Psoas muscle (tissue), 8 donors: Measurements from ENCODE around the gene TEKT5. TPM values are rescaled to one million over a fixed set of nuclear protein-coding genes. Genes with fewer than 3 reads are reported as not detected.

Source experiments
- ATAC-seq, 4 donors: fragments of 200-7000 bp; cut with Tn5 transposase; one replicate each; pipeline ENCODE4 v1.9.1; 2020; ENCODE audit warnings: moderate library complexity in 3 of 4, mild to moderate bottlenecking in 2 of 4
- DNase-seq, 2 donors: peaks; one replicate each; pipeline ENCODE4 v3.0.0-alpha.2; 2020
- H3K27ac ChIP-seq: fragments of 200-600 bp; one replicate; pipeline ENCODE4 v1.8.0; 2022
- H3K27me3 ChIP-seq, 3 donors: fragments of 200-600 bp in 1 of 3; one replicate each; pipeline versions ENCODE4 v1.6.1 to v1.8.0; 2013 to 2022; ENCODE audit warnings: low read length in 2 of 3, mild to moderate bottlenecking in 2 of 3, moderate library complexity in 1 of 3; ENCODE audit not compliant: insufficient read depth in 3 of 3
- H3K36me3 ChIP-seq, 2 donors: fragments of 200-600 bp in 1 of 2; one replicate each; pipeline versions ENCODE4 v1.6.1 to v1.8.0; 2013 to 2022; ENCODE audit warnings: low read depth in 1 of 2, mild to moderate bottlenecking in 1 of 2, moderate library complexity in 1 of 2; ENCODE audit not compliant: insufficient read depth in 1 of 2
- H3K4me1 ChIP-seq: fragments of 200-600 bp; one replicate; pipeline ENCODE4 v1.8.0; 2022
- H3K4me3 ChIP-seq: fragments of 200-600 bp; one replicate; pipeline ENCODE4 v1.8.0; 2022; ENCODE audit warnings: mild to moderate bottlenecking
- H3K9me3 ChIP-seq: fragments of 200-600 bp; one replicate; pipeline ENCODE4 v1.8.0; 2022
- CTCF ChIP-seq: fragments of 200-600 bp; IDR thresholded peaks from one replicate; pipeline ENCODE4 v1.8.0; 2022; ENCODE audit warnings: antibody characterized with exemption
- WGBS, 3 donors: extraction: QIAGEN DNeasy Blood & Tissue Kit; methylation state at CpG; one replicate each; pipeline versions ENCODE4 v1.1.6 to v1.1.7; 2013; 5-methylcytosine and 5-hydroxymethylcytosine counted together
- intact Hi-C, 2 donors: fragments of 100-400 bp; cut with DNase I; formaldehyde crosslinking; loops; one replicate each; pipeline versions ENCODE4 v1.11.0 to v1.14.2; 2022
- polyA plus RNA-seq, 3 donors: library from polyadenylated mRNA; stranded (reverse); fragments of 200-250 nt; gene quantifications; one replicate each; pipeline ENCODE4 v1.2.3, GENCODE V29; 2013
- total RNA-seq, 4 donors: library from RNA; stranded (reverse); fragmentation: NEBNext Ultra II Directional in 2 of 4; extraction: Animal tissue kit (Norgen Biotek cat#: 25700) in 2 of 4; gene quantifications; one replicate each; pipeline versions ENCODE4 v1.2.1 to v1.2.4, GENCODE V29; 2021 to 2023
- donor health status: healthy with polysubstance abuse.
- donor health status: DM: no; HTN: no; CAD: no; lungs with moderate emphysema.
- donor health status: Bipolar disorder and iron deficiency.
- donor health status: healthy.
- donor health status: DM: yes; HTN: yes; CAD: no.
- donor health status: DM: no; HTN: no; CAD: no.
- donor health status: DM: no; HTN: no; CAD: no.
- donor health status: DM: yes; HTN: yes; CAD: no.

TEKT5 gene
- total and polyA plus RNA-seq, 7 donors, result not detected

GRCh38 chr16:10579965-10580882, 114.5 kb downstream of the TEKT5 start, which contains the start of gene EMP2:
Gene EMP2 (minus strand): TSS chr16:10580598. CDS start chr16:10547617, 32,981 bp downstream.
- ATAC-seq, result peak; percentile 62 to 83 (median 70)
- DNase-seq, result peak; percentile 82 to 86
- peak; percentile 46 for TF ChIP-seq CTCF
- intact Hi-C loops, result loop anchor here (5.0 to 10.0 kb wide), 5 partner anchors 53 to 342 kb away; partner anchors contain the start of gene NUBP1 (in 1 of the 2)
- Histone ChIP-seq H3K27me3 (no peaks in the 10 kb centered on the region), H3K4me1 (peaks cover 43% of the 10 kb centered on the region), H3K9me3 (no peaks in the 10 kb centered on the region), H3K4me3 (peak within 1 kb of the TSS; percentile 86), H3K36me3 (no peaks in the 10 kb centered on the region), H3K27ac (peak within 1 kb of the TSS; percentile 86)
- WGBS, 3 donors, result 0 to 1% (median 1%) methylated on average over 62 to 91 of the region's 91 CpGs

GRCh38 chr16:10579575-10579964, 115.2 kb downstream of the TEKT5 start:
- WGBS, 3 donors, result 10 to 18% (median 15%) methylated on average over 6 of the region's 6 CpGs
- H3K36me3 ChIP-seq, result no peaks in the 10 kb centered on the region
- peak overlapping the region; percentile 86 for H3K4me3 ChIP-seq
- DNase-seq (no peak), ATAC-seq (no peak)
- H3K9me3 ChIP-seq, result no peaks in the 10 kb centered on the region
- no peaks in the 10 kb centered on the region for H3K27me3 ChIP-seq
- intact Hi-C loops, result loop anchor here (5.0 to 10.0 kb wide), 5 partner anchors 52 to 343 kb away; partner anchors contain the start of gene NUBP1 (in 1 of the 2)
- peak overlapping the region; percentile 86 for H3K27ac ChIP-seq
- TF ChIP-seq CTCF, result no peak
- peaks cover 43% of the 10 kb centered on the region for H3K4me1 ChIP-seq

GRCh38 chr16:10578474-10579316, 116.0 kb downstream of the TEKT5 start:
- intact Hi-C loops, result loop anchor here (5.0 to 10.0 kb wide), 5 partner anchors 51 to 344 kb away; partner anchors contain the start of gene NUBP1 (in 1 of the 2)
- DNase-seq, result peak in 1 of 2 donors; percentile 56
- ATAC-seq, result no peak
- peak overlapping the region; percentile 86 for H3K27ac ChIP-seq
- WGBS, 3 donors, result 21 to 38% (median 26%) methylated on average over 20 of the region's 20 CpGs
- peak overlapping the region; percentile 86 for H3K4me3 ChIP-seq
- no peaks in the 10 kb centered on the region for H3K27me3 ChIP-seq
- TF ChIP-seq CTCF, result no peak
- no peaks in the 10 kb centered on the region for H3K9me3 ChIP-seq
- peaks cover 43% of the 10 kb centered on the region for H3K4me1 ChIP-seq
- no peaks in the 10 kb centered on the region for H3K36me3 ChIP-seq

Other genes with a start within 250 kb of the TEKT5 start
- gene EMP2, start 114.3 kb downstream of the TEKT5 start, total RNA-seq, result 10 to 100 TPM; 11.0 to 25.4 (median 17.7) TPM
- 10 to 100 TPM in 1 of 3 donors, 1 to 10 TPM in 2; 8.0 to 22.8 (median 9.9) TPM for gene EMP2, start 114.3 kb downstream of the TEKT5 start, polyA plus RNA-seq
- gene NUBP1, start 48.9 kb upstream of the TEKT5 start, total RNA-seq, result 10 to 100 TPM; 24.7 to 38.1 (median 29.0) TPM
- gene NUBP1, start 48.9 kb upstream of the TEKT5 start, polyA plus RNA-seq, result 10 to 100 TPM; 26.9 to 74.7 (median 46.9) TPM
- gene TVP23A, start 123.9 kb upstream of the TEKT5 start, total RNA-seq, result under 1 TPM in 2 of 4 donors, not detected in 2; 0.07 to 0.13 TPM
- under 1 TPM in 2 of 3 donors, not detected in 1; 0.01 to 0.04 TPM for gene TVP23A, start 123.9 kb upstream of the TEKT5 start, polyA plus RNA-seq
- 10 to 100 TPM in 1 of 4 donors, 1 to 10 TPM in 3; 2.9 to 13.8 (median 5.2) TPM for gene CIITA, start 182.3 kb upstream of the TEKT5 start, total RNA-seq
- 10 to 100 TPM in 1 of 3 donors, 1 to 10 TPM in 2; 2.3 to 15.3 (median 4.1) TPM for gene CIITA, start 182.3 kb upstream of the TEKT5 start, polyA plus RNA-seq
- 10 to 100 TPM; 71.9 to 95.1 (median 83.1) TPM for gene DEXI, start 247.5 kb upstream of the TEKT5 start, total RNA-seq
- gene DEXI, start 247.5 kb upstream of the TEKT5 start, polyA plus RNA-seq, result 100 to 1,000 TPM in 2 of 3 donors, 10 to 100 TPM in 1; 98.9 to 122 (median 104) TPM
- gene CLEC16A, start 249.6 kb upstream of the TEKT5 start, total RNA-seq, result 10 to 100 TPM; 18.3 to 24.5 (median 22.4) TPM
- gene CLEC16A, start 249.6 kb upstream of the TEKT5 start, polyA plus RNA-seq, result 10 to 100 TPM; 13.1 to 28.1 (median 15.3) TPM